ENCODE data around the gene PTPN12.
A peak's percentile ranks its signal among the peaks of the same experiment; 100 is the strongest.

Gene PTPN12

DNA sequence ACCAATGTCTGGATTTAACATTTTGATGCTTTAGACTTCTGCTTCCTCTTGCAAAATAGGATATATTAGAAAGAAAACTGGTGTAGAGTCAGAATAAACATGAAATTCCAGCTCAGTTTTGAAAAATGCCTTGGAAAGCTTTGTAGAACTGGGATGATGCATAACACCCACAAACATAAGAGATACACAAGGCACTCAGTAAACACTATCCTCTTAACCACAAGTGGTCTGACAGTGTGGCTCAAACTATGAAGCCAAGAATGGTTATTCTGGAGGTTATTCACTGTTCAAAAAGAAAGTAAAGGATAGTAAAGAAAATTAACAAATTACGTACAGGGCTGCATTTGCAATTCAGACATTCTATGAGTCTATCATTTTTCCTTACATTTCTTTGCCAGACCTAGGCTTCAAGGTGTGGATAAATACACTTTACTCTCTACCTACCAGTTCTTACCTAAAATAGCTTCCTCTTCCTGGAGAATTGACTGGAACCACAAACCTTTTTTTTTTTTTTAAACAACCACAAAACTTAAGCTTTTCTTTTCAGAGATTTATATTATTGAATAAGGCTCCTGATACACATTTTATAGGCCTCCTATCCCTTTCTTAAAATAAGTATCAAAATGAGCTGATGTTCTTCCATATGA is 150.1 kb downstream of the PTPN12 start:
- peak overlapping the region; percentile 22; the same call in 1 of the 2 replicates for H3K4me3 ChIP-seq (ENCODE audit: low read depth, low read length)
- TF ChIP-seq, protein P1, sequence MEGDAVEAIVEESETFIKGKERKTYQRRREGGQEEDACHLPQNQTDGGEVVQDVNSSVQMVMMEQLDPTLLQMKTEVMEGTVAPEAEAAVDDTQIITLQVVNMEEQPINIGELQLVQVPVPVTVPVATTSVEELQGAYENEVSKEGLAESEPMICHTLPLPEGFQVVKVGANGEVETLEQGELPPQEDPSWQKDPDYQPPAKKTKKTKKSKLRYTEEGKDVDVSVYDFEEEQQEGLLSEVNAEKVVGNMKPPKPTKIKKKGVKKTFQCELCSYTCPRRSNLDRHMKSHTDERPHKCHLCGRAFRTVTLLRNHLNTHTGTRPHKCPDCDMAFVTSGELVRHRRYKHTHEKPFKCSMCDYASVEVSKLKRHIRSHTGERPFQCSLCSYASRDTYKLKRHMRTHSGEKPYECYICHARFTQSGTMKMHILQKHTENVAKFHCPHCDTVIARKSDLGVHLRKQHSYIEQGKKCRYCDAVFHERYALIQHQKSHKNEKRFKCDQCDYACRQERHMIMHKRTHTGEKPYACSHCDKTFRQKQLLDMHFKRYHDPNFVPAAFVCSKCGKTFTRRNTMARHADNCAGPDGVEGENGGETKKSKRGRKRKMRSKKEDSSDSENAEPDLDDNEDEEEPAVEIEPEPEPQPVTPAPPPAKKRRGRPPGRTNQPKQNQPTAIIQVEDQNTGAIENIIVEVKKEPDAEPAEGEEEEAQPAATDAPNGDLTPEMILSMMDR (IDR thresholded peaks at IDR 0.05; ENCODE audit: low read depth, low read length) = no peak

DNA sequence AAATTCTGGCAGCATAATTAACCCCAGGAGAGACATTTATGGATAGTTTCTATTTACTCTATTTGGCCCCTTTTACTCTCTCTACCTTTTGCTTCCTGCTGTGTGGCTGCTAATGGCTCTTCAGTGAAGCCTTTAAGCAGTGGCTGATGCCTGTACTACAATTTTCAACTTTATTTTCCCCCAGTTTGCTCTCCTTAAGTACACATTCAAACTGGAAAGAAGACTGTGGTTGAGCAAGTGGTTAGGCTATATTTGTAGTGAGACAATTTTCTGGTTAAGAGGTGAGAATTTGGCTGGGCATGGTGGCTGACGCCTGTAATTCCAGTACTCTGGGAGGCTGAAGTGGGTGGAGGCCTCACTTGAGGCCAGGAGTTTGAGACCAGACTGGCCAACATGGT is 150.7 kb downstream of the PTPN12 start:
- H3K4me3 ChIP-seq (ENCODE audit: low read depth, low read length) = no peak overlapping the region
- TF ChIP-seq, protein P1 (IDR thresholded peaks at IDR 0.05; ENCODE audit: low read depth, low read length) = no peak

All from WI38 (cell line).